Measurements from ENCODE around the gene PDCD10.

The PDCD10 gene

GRCh38 chr3:167651826-167652225 is 82.9 kb downstream of the PDCD10 start:
- no peak overlapping the region for H3K4me3 ChIP-seq (ENCODE audit: low read depth, low read length)
- TF ChIP-seq, protein P1, sequence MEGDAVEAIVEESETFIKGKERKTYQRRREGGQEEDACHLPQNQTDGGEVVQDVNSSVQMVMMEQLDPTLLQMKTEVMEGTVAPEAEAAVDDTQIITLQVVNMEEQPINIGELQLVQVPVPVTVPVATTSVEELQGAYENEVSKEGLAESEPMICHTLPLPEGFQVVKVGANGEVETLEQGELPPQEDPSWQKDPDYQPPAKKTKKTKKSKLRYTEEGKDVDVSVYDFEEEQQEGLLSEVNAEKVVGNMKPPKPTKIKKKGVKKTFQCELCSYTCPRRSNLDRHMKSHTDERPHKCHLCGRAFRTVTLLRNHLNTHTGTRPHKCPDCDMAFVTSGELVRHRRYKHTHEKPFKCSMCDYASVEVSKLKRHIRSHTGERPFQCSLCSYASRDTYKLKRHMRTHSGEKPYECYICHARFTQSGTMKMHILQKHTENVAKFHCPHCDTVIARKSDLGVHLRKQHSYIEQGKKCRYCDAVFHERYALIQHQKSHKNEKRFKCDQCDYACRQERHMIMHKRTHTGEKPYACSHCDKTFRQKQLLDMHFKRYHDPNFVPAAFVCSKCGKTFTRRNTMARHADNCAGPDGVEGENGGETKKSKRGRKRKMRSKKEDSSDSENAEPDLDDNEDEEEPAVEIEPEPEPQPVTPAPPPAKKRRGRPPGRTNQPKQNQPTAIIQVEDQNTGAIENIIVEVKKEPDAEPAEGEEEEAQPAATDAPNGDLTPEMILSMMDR (IDR thresholded peaks at IDR 0.05; ENCODE audit: borderline replicate concordance, insufficient read depth, low read depth, low read length): no peak

- no peak overlapping the region for H3K4me3 ChIP-seq (ENCODE audit: low read depth, low read length)
- TF ChIP-seq, protein P1 (IDR thresholded peaks at IDR 0.05; ENCODE audit: borderline replicate concordance, insufficient read depth, low read depth, low read length): no peak
Observed at GRCh38 chr3:167650459-167650858, 84.2 kb downstream of the PDCD10 start.

GRCh38 chr3:167649746-167650145 is 84.9 kb downstream of the PDCD10 start:
- no peak overlapping the region for H3K4me3 ChIP-seq (ENCODE audit: low read depth, low read length)

DNA sequence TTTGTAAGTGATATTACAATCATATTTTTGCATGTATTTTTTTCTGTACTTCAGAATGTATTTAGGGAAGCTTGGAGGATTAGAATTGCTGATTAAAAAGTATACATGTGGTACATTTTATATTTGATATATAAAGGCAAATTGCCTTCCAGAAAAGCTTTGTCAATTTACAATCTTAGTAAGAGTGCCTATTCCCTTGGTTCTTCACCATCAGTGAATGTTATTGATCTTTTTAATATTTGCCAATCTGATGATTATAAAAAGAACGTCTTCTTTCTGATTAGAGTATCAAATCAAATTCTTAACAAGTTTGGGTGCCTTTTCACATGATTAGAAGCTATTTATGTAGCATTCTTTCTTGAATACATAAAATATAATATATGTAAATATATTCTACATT is 90.1 kb downstream of the PDCD10 start:
- TF ChIP-seq, protein P1 (IDR thresholded peaks at IDR 0.05; ENCODE audit: borderline replicate concordance, insufficient read depth, low read depth, low read length): no peak
- H3K4me3 ChIP-seq (ENCODE audit: low read depth, low read length): no peak overlapping the region

More at GRCh38 chr3:167649746-167650145, 84.9 kb downstream of the PDCD10 start:
- TF ChIP-seq, protein P1 (IDR thresholded peaks at IDR 0.05; ENCODE audit: borderline replicate concordance, insufficient read depth, low read depth, low read length): no peak
